K562 (cell line): Measurements from ENCODE around the gene IRF2. TPM values are rescaled to one million over a fixed set of nuclear protein-coding genes. Genes with fewer than 3 reads are reported as not detected.
A peak's percentile ranks its signal among the peaks of the same experiment; 100 is the strongest.

Experiments
- AFF1 ChIP-seq, 2 experiments: fragments of 450-650 bp; IDR thresholded peaks; 2 replicates each; pipeline ENCODE4 v1.6.1; 2018; ENCODE audit warnings: mild to moderate bottlenecking in 2 of 2, low read depth in 1 of 2; ENCODE audit not compliant: partially characterized antibody in 2 of 2
- C11orf30 ChIP-seq: fragments of 450-650 bp; IDR thresholded peaks from 2 replicates; pipeline ENCODE4 v1.6.1; 2016; ENCODE audit warnings: low read depth, mild to moderate bottlenecking
- EP400 ChIP-seq: fragments of 450-650 bp; IDR thresholded peaks from 2 replicates; pipeline ENCODE4 v1.6.1; 2017; ENCODE audit warnings: antibody characterized with exemption, mild to moderate bottlenecking, moderate library complexity
- HDAC3 ChIP-seq: fragments of 450-650 bp; IDR thresholded peaks from 2 replicates; pipeline ENCODE4 v1.6.1; 2018; ENCODE audit warnings: borderline replicate concordance, mild to moderate bottlenecking, moderate library complexity; ENCODE audit not compliant: partially characterized antibody
- MAZ ChIP-seq, 2 experiments: fragments of 450-650 bp in 1 of 2; sonication (generic) in 1 of 2; formaldehyde crosslinking; IDR thresholded peaks in 1 of 2; conservative IDR thresholded peaks in 1 of 2; 2 replicates each; pipeline versions ENCODE4 v1.4.0 to v1.5.0; 2020; ENCODE audit warnings: mild to moderate bottlenecking in 1 of 2, missing genetic modification reagents in 1 of 2
- MYNN ChIP-seq, 2 experiments: sonication (generic); formaldehyde crosslinking in 1 of 2; IDR thresholded peaks; 2 replicates each; pipeline versions ENCODE4 v1.5.0 to v1.6.1; 2016 to 2020; ENCODE audit warnings: antibody characterized with exemption in 1 of 2, missing genetic modification reagents in 1 of 2
- NFE2 ChIP-seq: IDR thresholded peaks from 2 replicates; pipeline ENCODE4 v1.6.1; 2014; ENCODE audit warnings: antibody characterized with exemption, low read depth
- POLR2AphosphoS5 ChIP-seq: IDR thresholded peaks from 2 replicates; pipeline ENCODE4 v1.6.1; 2011; ENCODE audit warnings: mild to moderate bottlenecking, low read depth, low read length, moderate library complexity; ENCODE audit not compliant: control insufficient read depth, insufficient read depth
- PRDM10 ChIP-seq: fragments of 450-650 bp; IDR thresholded peaks from 2 replicates; pipeline ENCODE4 v1.6.1; 2018; ENCODE audit not compliant: partially characterized antibody
- RCOR1 ChIP-seq, 2 experiments: IDR thresholded peaks; 2 replicates each; pipeline ENCODE4 v1.6.1; 2012; ENCODE audit warnings: low read depth in 2 of 2, low read length in 2 of 2, borderline replicate concordance in 1 of 2, improper control_type of control experiment in 1 of 2
- SMARCA4 ChIP-seq: fragments of 450-650 bp; IDR thresholded peaks from 2 replicates; pipeline ENCODE4 v1.6.1; 2016
- SMARCE1 ChIP-seq: fragments of 450-650 bp; IDR thresholded peaks from 2 replicates; pipeline ENCODE4 v1.7.1; 2016; ENCODE audit warnings: mild to moderate bottlenecking
- STAT5A ChIP-seq: IDR thresholded peaks from 2 replicates; pipeline ENCODE4 v1.6.1; 2012; ENCODE audit warnings: low read length, inconsistent platforms, borderline replicate concordance
- TAL1 ChIP-seq: fragments of 450-650 bp; IDR thresholded peaks from 2 replicates; pipeline ENCODE4 v1.6.1; 2016; ENCODE audit warnings: mild to moderate bottlenecking
- TBL1XR1 ChIP-seq, 2 experiments: IDR thresholded peaks; 2 replicates each; pipeline ENCODE4 v1.6.1; 2012; ENCODE audit warnings: improper control_type of control experiment in 2 of 2, low read length in 2 of 2, mild to moderate bottlenecking in 1 of 2
- TOE1 ChIP-seq, 2 experiments: fragments of 450-650 bp in 1 of 2; sonication (generic) in 1 of 2; formaldehyde crosslinking in 1 of 2; IDR thresholded peaks; 2 replicates each; pipeline versions ENCODE4 v1.7.1 to v1.8.0; 2016 to 2022; ENCODE audit warnings: borderline replicate concordance in 2 of 2, mild to moderate bottlenecking in 2 of 2, antibody characterized with exemption in 1 of 2, inconsistent platforms in 1 of 2, low read depth in 1 of 2, missing genetic modification reagents in 1 of 2, moderate library complexity in 1 of 2
- ZNF140 ChIP-seq: fragments of 250-450 bp; sonication (Bioruptor Pico); IDR thresholded peaks from 2 replicates; pipeline ENCODE4 v1.8.0; 2021; ENCODE audit warnings: moderate library complexity, mild to moderate bottlenecking, inconsistent platforms
- ZNF316 ChIP-seq: fragments of 450-650 bp; IDR thresholded peaks from 2 replicates; pipeline ENCODE4 v1.6.1; 2016
- polyA plus RNA-seq, 8 experiments: library from polyadenylated mRNA; depleted of rRNA in 4 of 8; stranded (reverse) in 5 of 8; unstranded in 3 of 8; fragments of >200 nt; fragmentation: Nextera tagmentation in 2 of 8; fragmentation: Illumina TruSeq in 1 of 8; extraction: Ambion mirVana in 2 of 8; extraction: Trizol in 1 of 8; gene quantifications; 2 replicates each; pipeline versions ENCODE4 v1.2.1 to v1.2.3, GENCODE V29; 2011 to 2014; ENCODE audit warnings: inconsistent platforms in 1 of 8, missing spikeins in 1 of 8
- total RNA-seq, 7 experiments: library from RNA; depleted of rRNA in 6 of 7; stranded (reverse); fragments of >200 nt in 6 of 7; fragmentation: Illumina TruSeq in 2 of 7; extraction: Trizol in 2 of 7; gene quantifications; 2 replicates each; pipeline versions ENCODE4 v1.2.1 to v1.2.3, GENCODE V29; 2011 to 2021; ENCODE audit warnings: low replicate concordance in 1 of 7

IRF2 gene
- total and polyA plus RNA-seq, 9 of the 15 experiments (the other 6 are each of a cell fraction or from before 2014, with no cell fraction given) = 7.1 to 17.1 (median 11.3) TPM

DNA sequence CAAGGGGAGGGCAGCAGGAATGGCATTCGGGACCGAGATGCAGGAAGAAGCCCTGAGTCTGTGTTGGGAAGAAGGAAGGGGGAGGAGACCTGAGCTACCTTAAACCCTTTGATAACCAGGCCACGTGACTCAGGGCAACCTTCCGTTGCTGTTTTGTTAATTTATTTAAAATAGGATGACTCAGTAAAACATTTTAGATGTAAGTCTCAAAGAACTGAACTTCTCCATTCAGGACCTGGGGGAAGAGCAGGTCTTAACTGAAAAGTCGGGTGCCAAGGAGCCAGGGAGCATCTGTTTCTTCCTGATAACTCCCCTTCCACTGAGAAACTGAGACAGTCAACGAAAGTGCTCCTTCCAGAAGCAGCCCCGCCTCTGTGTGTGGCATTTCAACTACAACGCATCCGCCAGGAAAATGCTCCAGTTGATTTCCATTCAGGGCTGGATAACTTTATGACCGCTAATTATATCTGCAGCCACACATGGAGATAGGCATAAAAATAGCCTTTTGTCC lies 88.0 kb downstream of the IRF2 start (continued):
- peak in 1 of 2 experiments; percentile 43 for TF ChIP-seq AFF1 (IDR thresholded peaks at IDR 0.05; ENCODE audit: low read depth in 1 of 2, partially characterized antibody in 2 of 2)
- peak; percentile 55 for TF ChIP-seq SMARCE1
- TF ChIP-seq TOE1 (IDR thresholded peaks at IDR 0.05; ENCODE audit: borderline replicate concordance) = peak; percentile 90
- no peak for TF ChIP-seq TOE1 (CRISPR knock-in tag; IDR thresholded peaks at IDR 0.05; ENCODE audit: borderline replicate concordance, low read depth)
- peak in 1 of 2 experiments; percentile 69; a peak in 1 of 4 replicates for TF ChIP-seq TBL1XR1 (IDR thresholded peaks at IDR 0.05; ENCODE audit: low read length in 2 of 2)
- TF ChIP-seq MYNN (IDR thresholded peaks at IDR 0.05) = peak; percentile 17; the same call in 1 of the 2 replicates
- no peak for TF ChIP-seq MYNN (CRISPR knock-in tag; IDR thresholded peaks at IDR 0.05)
- TF ChIP-seq RCOR1 (IDR thresholded peaks at IDR 0.05; ENCODE audit: borderline replicate concordance in 1 of 2, low read depth in 2 of 2, low read length in 2 of 2) = 0 out of 4 replicates have a peak, but pooled peaks of 1 of the 2 experiments have one; percentile 44
- TF ChIP-seq EP400 = 0 out of 2 replicates have a peak, but pooled peaks have one; percentile 31
- no peak for TF ChIP-seq ZNF140
- peak; percentile 64; the same call in 1 of the 2 replicates for TF ChIP-seq POLR2AphosphoS5
- peak; percentile 19 for TF ChIP-seq HDAC3
- TF ChIP-seq SMARCA4 = peak; percentile 69
- 0 out of 4 replicates have a peak, but pooled peaks of 1 of the 2 experiments have one; percentile 45 for TF ChIP-seq MAZ (CRISPR knock-in tag; conservative IDR thresholded peaks at IDR 0.05 in 1 of 2, IDR thresholded peaks at IDR 0.05 in 1 of 2)
- TF ChIP-seq TAL1 = peak; percentile 79
- peak; percentile 96 for TF ChIP-seq ZNF316
- TF ChIP-seq PRDM10 = peak; percentile 62
- TF ChIP-seq STAT5A = peak; percentile 58
- peak; percentile 91 for TF ChIP-seq NFE2
- peak; percentile 93 for TF ChIP-seq C11orf30
